GM18868 (cell line): Measurements from ENCODE around the gene TBX1.

Experiments used
- ATAC-seq: cut with Tn5 transposase; IDR thresholded peaks from one replicate; pipeline ENCODE4 v1.9.1; 2021; ENCODE audit warnings: mild to moderate bottlenecking, moderate library complexity; ENCODE audit not compliant: unreplicated experiment

TBX1 gene

GRCh38 chr22:19809741-19810140, 49.2 kb downstream of the TBX1 start:
- no peak for ATAC-seq

DNA sequence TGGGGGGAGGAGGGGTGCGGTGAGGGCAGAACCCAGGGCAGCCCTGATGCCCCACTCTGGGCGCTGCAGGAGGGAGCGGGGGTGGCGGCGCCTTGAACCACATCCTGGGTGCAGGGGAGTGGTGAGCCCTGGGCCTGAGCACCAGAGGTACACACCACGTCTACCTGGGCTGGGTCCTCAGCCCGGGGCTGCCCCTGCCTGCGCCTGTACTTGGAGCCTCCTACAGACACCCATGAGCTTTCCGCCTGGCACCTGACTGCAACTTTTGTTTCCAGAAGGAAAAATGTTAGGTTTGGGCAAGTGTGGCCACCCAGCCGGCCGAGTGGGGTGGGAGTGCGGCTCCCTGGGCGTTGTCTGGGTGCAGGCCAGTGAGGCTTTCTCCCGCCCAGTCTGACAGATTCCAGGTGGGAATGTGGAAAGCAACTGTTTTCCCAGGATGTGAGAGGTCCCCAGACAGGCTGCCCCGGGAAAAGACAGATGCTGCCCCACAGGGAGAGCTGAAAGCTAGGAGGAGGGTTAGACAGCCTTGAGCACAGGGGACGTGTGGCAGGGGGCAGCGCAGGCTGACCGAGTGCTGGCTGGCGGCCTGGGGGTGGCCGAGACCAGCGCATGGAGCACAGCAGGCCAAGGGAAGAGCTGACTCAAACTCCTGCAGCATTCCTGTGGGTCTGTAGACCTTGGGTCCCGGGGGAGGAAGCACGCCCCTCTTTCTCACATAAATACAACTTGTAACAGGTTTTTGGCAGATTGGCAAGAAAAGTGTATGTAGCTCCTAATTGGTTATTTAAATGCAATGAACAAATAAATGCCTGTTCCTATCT, 50.0 kb downstream of the TBX1 start:
- no peak for ATAC-seq

DNA sequence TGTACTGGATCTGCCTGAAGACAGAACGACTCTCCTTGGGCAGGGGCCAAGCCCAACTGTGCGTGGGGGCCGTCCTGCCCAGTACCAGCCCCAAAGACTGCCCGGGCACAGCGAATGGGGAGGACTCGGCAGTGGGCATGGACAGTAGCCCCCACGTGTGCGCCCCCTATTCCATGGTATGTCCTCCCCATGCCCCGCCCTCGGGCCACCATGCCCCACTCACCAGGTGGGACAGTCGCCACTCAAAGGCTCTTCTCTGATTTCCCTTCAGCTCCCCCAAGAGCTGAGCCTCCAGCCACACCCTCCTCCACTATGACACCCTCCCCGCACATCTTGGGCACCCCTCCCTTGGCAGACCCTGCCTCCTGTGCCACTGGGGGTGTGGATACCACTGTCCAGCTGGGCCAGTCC, 50.6 kb downstream of the TBX1 start:
- ATAC-seq: no peak

GRCh38 chr22:19811811-19812771, 51.5 kb downstream of the TBX1 start:
- ATAC-seq: no peak

GRCh38 chr22:19812910-19813309, 52.3 kb downstream of the TBX1 start:
- no peak for ATAC-seq

GRCh38 chr22:19814428-19814827, 53.9 kb downstream of the TBX1 start:
- ATAC-seq: no peak

- ATAC-seq: no peak
These were observed 54.7 kb downstream of the TBX1 start for GRCh38 chr22:19815093-19815822.

GRCh38 chr22:19815823-19816290, 55.3 kb downstream of the TBX1 start:
- no peak for ATAC-seq

- no peak for ATAC-seq
These were observed 56.0 kb downstream of the TBX1 start for GRCh38 chr22:19816372-19817119.
